SK-N-SH treated with all-trans-retinoic acid at 6 μM for 48 hours (cell line): ENCODE measurements around the gene COL21A1.

Experiments used
- ATAC-seq: fragments of 200-7000 bp; cut with Tn5 transposase; 3 replicates; pipeline ENCODE4 v1.9.1; 2020; ENCODE audit warnings: mild to moderate bottlenecking, moderate library complexity
- ARNTL ChIP-seq: fragments of 450-650 bp; formaldehyde crosslinking; IDR thresholded peaks from 2 replicates; pipeline ENCODE4 v1.5.0; 2020; ENCODE audit warnings: low read depth, mild to moderate bottlenecking, moderate library complexity, borderline replicate concordance
- CREB5 ChIP-seq: fragments of 250-450 bp; sonication (Bioruptor Pico); IDR thresholded peaks from 2 replicates; pipeline ENCODE4 v1.5.1; 2020; ENCODE audit warnings: low read depth, mild to moderate bottlenecking, moderate library complexity
- CSDC2 ChIP-seq: fragments of 250-450 bp; sonication (Bioruptor Pico); IDR thresholded peaks from 2 replicates; pipeline ENCODE4 v1.5.0; 2020; ENCODE audit warnings: mild to moderate bottlenecking, moderate library complexity
- CSRNP3 ChIP-seq: fragments of 250-450 bp; sonication (Bioruptor Pico); IDR thresholded peaks from 2 replicates; pipeline ENCODE4 v1.5.1; 2021; ENCODE audit warnings: mild to moderate bottlenecking, moderate library complexity
- ESRRG ChIP-seq: fragments of 250-450 bp; sonication (Bioruptor Pico); IDR thresholded peaks from 2 replicates; pipeline ENCODE4 v1.6.1; 2021; ENCODE audit warnings: mild to moderate bottlenecking
- GLIS3 ChIP-seq: fragments of 250-450 bp; sonication (Bioruptor Pico); IDR thresholded peaks from 2 replicates; pipeline ENCODE4 v1.5.0; 2020; ENCODE audit warnings: mild to moderate bottlenecking, moderate library complexity
- ISL1 ChIP-seq: fragments of 250-450 bp; sonication (Bioruptor Pico); IDR thresholded peaks from 2 replicates; pipeline ENCODE4 v2.1.2; 2022; ENCODE audit warnings: mild to moderate bottlenecking, moderate library complexity
- OSR1 ChIP-seq: fragments of 250-450 bp; sonication (Bioruptor Pico); IDR thresholded peaks from 2 replicates; pipeline ENCODE4 v1.8.0; 2022; ENCODE audit warnings: moderate library complexity, mild to moderate bottlenecking, inconsistent platforms
- PATZ1 ChIP-seq: fragments of 250-450 bp; sonication (Bioruptor Pico); IDR thresholded peaks from 2 replicates; pipeline ENCODE4 v1.8.0; 2020; ENCODE audit warnings: mild to moderate bottlenecking, moderate library complexity, borderline replicate concordance
- PPARA ChIP-seq: fragments of 250-450 bp; sonication (Bioruptor Pico); IDR thresholded peaks from 2 replicates; pipeline ENCODE4 v1.5.0; 2020; ENCODE audit warnings: mild to moderate bottlenecking, borderline replicate concordance
- RARB ChIP-seq: fragments of 250-450 bp; sonication (Bioruptor Pico); IDR thresholded peaks from 2 replicates; pipeline ENCODE4 v1.8.0; 2021; ENCODE audit warnings: mild to moderate bottlenecking, moderate library complexity
- SNAI2 ChIP-seq: fragments of 250-450 bp; sonication (Bioruptor Pico); IDR thresholded peaks from 2 replicates; pipeline ENCODE4 v1.5.0; 2020; ENCODE audit warnings: mild to moderate bottlenecking, moderate library complexity
- TOX ChIP-seq: fragments of 250-450 bp; sonication (Bioruptor Pico); IDR thresholded peaks from 2 replicates; pipeline ENCODE4 v1.8.0; 2021; ENCODE audit warnings: mild to moderate bottlenecking, moderate library complexity, borderline replicate concordance
- TSHZ2 ChIP-seq: fragments of 250-450 bp; sonication (Bioruptor Pico); IDR thresholded peaks from 2 replicates; pipeline ENCODE4 v1.5.0; 2020; ENCODE audit warnings: mild to moderate bottlenecking, moderate library complexity
- ZC3H10 ChIP-seq: fragments of 250-450 bp; sonication (Bioruptor Pico); IDR thresholded peaks from 2 replicates; pipeline ENCODE4 v1.5.1; 2021; ENCODE audit warnings: mild to moderate bottlenecking, moderate library complexity
- ZFP3 ChIP-seq: fragments of 250-450 bp; sonication (Bioruptor Pico); IDR thresholded peaks from 2 replicates; pipeline ENCODE4 v1.5.0; 2020; ENCODE audit warnings: mild to moderate bottlenecking, moderate library complexity
- ZFP30 ChIP-seq: fragments of 450-650 bp; formaldehyde crosslinking; IDR thresholded peaks from 2 replicates; pipeline ENCODE4 v1.5.0; 2022; ENCODE audit warnings: mild to moderate bottlenecking, moderate library complexity
- ZNF565 ChIP-seq: fragments of 450-650 bp; formaldehyde crosslinking; conservative IDR thresholded peaks from 2 replicates; pipeline ENCODE4 v1.5.0; 2020; ENCODE audit warnings: low read depth, mild to moderate bottlenecking, moderate library complexity
- ZNF70 ChIP-seq: fragments of 450-650 bp; formaldehyde crosslinking; IDR thresholded peaks from 2 replicates; pipeline ENCODE4 v1.5.0; 2020; ENCODE audit warnings: mild to moderate bottlenecking, moderate library complexity
- ZNF8 ChIP-seq: fragments of 450-650 bp; formaldehyde crosslinking; IDR thresholded peaks from 2 replicates; pipeline ENCODE4 v1.5.0; 2020; ENCODE audit warnings: mild to moderate bottlenecking, moderate library complexity

The COL21A1 gene

GRCh38 chr6:56073315-56073714, 174.1 kb downstream of the COL21A1 start:
- no peak for ATAC-seq
- TF ChIP-seq ARNTL (CRISPR knock-in tag) (no peak), OSR1 (CRISPR knock-in tag) (no peak)

- TF ChIP-seq CSDC2 (CRISPR knock-in tag) (no peak), SNAI2 (no peak), TSHZ2 (CRISPR knock-in tag) (no peak), GLIS3 (no peak), PPARA (CRISPR knock-in tag) (no peak), OSR1 (CRISPR knock-in tag) (no peak)
- no peak for ATAC-seq
Measured at GRCh38 chr6:56072856-56073255, 174.5 kb downstream of the COL21A1 start.

GRCh38 chr6:56065408-56065807, 182.0 kb downstream of the COL21A1 start:
- TF ChIP-seq SNAI2 (no peak), ARNTL (CRISPR knock-in tag) (no peak)
- no peak for ATAC-seq

GRCh38 chr6:56062836-56063235, 184.5 kb downstream of the COL21A1 start:
- TF ChIP-seq GLIS3, result no peak
- no peak for TF ChIP-seq ARNTL (CRISPR knock-in tag)
- no peak for TF ChIP-seq TSHZ2 (CRISPR knock-in tag)
- TF ChIP-seq CSRNP3 (CRISPR knock-in tag), result no peak
- TF ChIP-seq ISL1 (CRISPR knock-in tag), result no peak
- TF ChIP-seq OSR1 (CRISPR knock-in tag), result no peak
- no peak for TF ChIP-seq ZFP3 (CRISPR knock-in tag)
- no peak for TF ChIP-seq CREB5 (CRISPR knock-in tag)
- no peak for TF ChIP-seq ZNF70 (CRISPR knock-in tag)
- TF ChIP-seq ZFP30 (CRISPR knock-in tag), result no peak
- TF ChIP-seq, all 23 proteins: peak for 0
- no peak; the same call in 2 of the 3 replicates for ATAC-seq

- ATAC-seq, result no peak
- TF ChIP-seq CSDC2 (CRISPR knock-in tag) (no peak), ISL1 (CRISPR knock-in tag) (no peak), ZFP30 (CRISPR knock-in tag) (no peak), PPARA (CRISPR knock-in tag) (no peak), ZNF565 (CRISPR knock-in tag) (no peak), TOX (no peak), CSRNP3 (CRISPR knock-in tag) (no peak), ZNF70 (CRISPR knock-in tag) (no peak), RARB (CRISPR knock-in tag) (no peak), ARNTL (CRISPR knock-in tag) (no peak), ZNF8 (CRISPR knock-in tag) (no peak), ESRRG (CRISPR knock-in tag) (no peak), GLIS3 (no peak), OSR1 (CRISPR knock-in tag) (no peak), PATZ1 (no peak), CREB5 (CRISPR knock-in tag) (no peak), ZC3H10 (CRISPR knock-in tag) (no peak), ZFP3 (CRISPR knock-in tag) (no peak)
Measured at GRCh38 chr6:56058636-56059035, 188.7 kb downstream of the COL21A1 start.
